ENCODE data around the gene ARHGAP26.

The ARHGAP26 gene

GRCh38 chr5:142769793-142770649 is at the start of gene ARHGAP26:
Gene ARHGAP26 (plus strand): TSS chr5:142770377. CDS start chr5:142770762, 385 bp downstream.
- in situ Hi-C loops (cut with MboI; ENCODE audit: low sequenced_read_pairs) = no loop called here

GRCh38 chr5:142720641-142721271 is 49.4 kb upstream of the ARHGAP26 start:
- in situ Hi-C loops (cut with MboI; ENCODE audit: low sequenced_read_pairs) = no loop called here

- in situ Hi-C loops (cut with MboI; ENCODE audit: low sequenced_read_pairs) = no loop called here
These were observed 48.0 kb upstream of the ARHGAP26 start for GRCh38 chr5:142722146-142722545.

GRCh38 chr5:142722896-142723295 is 47.3 kb upstream of the ARHGAP26 start:
- in situ Hi-C loops (cut with MboI; ENCODE audit: low sequenced_read_pairs) = no loop called here

- in situ Hi-C loops (cut with MboI; ENCODE audit: low sequenced_read_pairs) = no loop called here
These were observed 45.4 kb upstream of the ARHGAP26 start for GRCh38 chr5:142724821-142725220.

- in situ Hi-C loops (cut with MboI; ENCODE audit: low sequenced_read_pairs) = no loop called here
These were observed 44.7 kb upstream of the ARHGAP26 start for GRCh38 chr5:142725231-142726187.

- in situ Hi-C loops (cut with MboI; ENCODE audit: low sequenced_read_pairs) = no loop called here
These were observed 43.9 kb upstream of the ARHGAP26 start for GRCh38 chr5:142726188-142726731.

- in situ Hi-C loops (cut with MboI; ENCODE audit: low sequenced_read_pairs) = no loop called here
These were observed 42.5 kb upstream of the ARHGAP26 start for GRCh38 chr5:142727735-142728047.

GRCh38 chr5:142735323-142736246 is 34.6 kb upstream of the ARHGAP26 start:
- in situ Hi-C loops (cut with MboI; ENCODE audit: low sequenced_read_pairs) = no loop called here

GRCh38 chr5:142736247-142736632 is 33.9 kb upstream of the ARHGAP26 start:
- in situ Hi-C loops (cut with MboI; ENCODE audit: low sequenced_read_pairs) = no loop called here

GRCh38 chr5:142737179-142737578 is 33.0 kb upstream of the ARHGAP26 start:
- in situ Hi-C loops (cut with MboI; ENCODE audit: low sequenced_read_pairs) = no loop called here

GRCh38 chr5:142740474-142741242 is 29.5 kb upstream of the ARHGAP26 start:
- in situ Hi-C loops (cut with MboI; ENCODE audit: low sequenced_read_pairs) = no loop called here

- in situ Hi-C loops (cut with MboI; ENCODE audit: low sequenced_read_pairs) = no loop called here
These were observed 26.4 kb upstream of the ARHGAP26 start for GRCh38 chr5:142743592-142744441.

GRCh38 chr5:142745268-142745667 is 24.9 kb upstream of the ARHGAP26 start:
- in situ Hi-C loops (cut with MboI; ENCODE audit: low sequenced_read_pairs) = no loop called here

GRCh38 chr5:142746532-142747433 is 23.4 kb upstream of the ARHGAP26 start:
- in situ Hi-C loops (cut with MboI; ENCODE audit: low sequenced_read_pairs) = no loop called here

GRCh38 chr5:142748132-142748531 is 22.0 kb upstream of the ARHGAP26 start:
- in situ Hi-C loops (cut with MboI; ENCODE audit: low sequenced_read_pairs) = no loop called here

- in situ Hi-C loops (cut with MboI; ENCODE audit: low sequenced_read_pairs) = no loop called here
These were observed 21.5 kb upstream of the ARHGAP26 start for GRCh38 chr5:142748568-142749249.
